ENCODE results near the gene MYLK. TPM values are rescaled to one million over a fixed set of nuclear protein-coding genes. Genes with fewer than 3 reads are reported as not detected.

MYLK gene
- total RNA-seq, 1 donor from 2014 or later, result 24.3 TPM

DNA sequence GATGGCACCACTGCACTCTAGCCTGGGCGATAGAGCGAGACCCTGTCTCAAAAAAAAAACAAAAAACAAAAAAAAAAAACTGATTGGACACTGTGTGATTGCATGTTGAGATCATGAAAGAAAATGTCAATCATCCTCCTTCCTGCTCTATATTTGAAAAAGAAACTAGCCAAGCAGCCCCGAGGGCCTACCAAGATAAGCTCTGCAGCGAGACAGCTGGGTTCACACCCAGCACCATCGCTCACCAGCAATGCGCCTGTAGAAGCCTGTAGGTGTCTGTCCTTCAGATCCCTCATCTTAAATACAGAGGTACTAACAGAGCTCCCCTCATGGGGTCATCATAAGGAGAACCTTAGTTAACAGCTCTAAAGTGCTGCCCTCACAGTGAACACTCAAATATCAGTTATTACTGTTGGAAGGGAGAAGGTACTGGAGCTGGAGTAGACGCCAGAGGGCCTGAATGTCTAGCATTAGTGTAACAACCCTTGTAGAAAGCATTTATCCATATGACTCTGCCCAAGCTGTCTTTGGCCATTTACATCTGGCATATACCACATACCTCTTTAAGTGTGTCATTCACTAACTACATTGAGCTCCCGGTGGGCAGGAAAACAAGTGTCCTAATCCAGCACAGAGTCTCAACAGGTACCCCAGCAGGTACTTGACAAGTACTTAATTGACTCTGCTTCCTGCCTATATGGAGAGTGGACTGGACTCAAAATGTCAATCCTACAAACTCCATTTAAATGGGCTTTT is 22.9 kb downstream of the MYLK start:
- peaks cover 7% of the 10 kb centered on the region for H3K9me3 Mint-ChIP-seq (ENCODE audit: unreplicated experiment)
- no peaks in the 10 kb centered on the region for H3K27me3 Mint-ChIP-seq (ENCODE audit: unreplicated experiment)
- H3K27ac Mint-ChIP-seq (ENCODE audit: unreplicated experiment), result no peak overlapping the region
- TF ChIP-seq, protein P1, sequence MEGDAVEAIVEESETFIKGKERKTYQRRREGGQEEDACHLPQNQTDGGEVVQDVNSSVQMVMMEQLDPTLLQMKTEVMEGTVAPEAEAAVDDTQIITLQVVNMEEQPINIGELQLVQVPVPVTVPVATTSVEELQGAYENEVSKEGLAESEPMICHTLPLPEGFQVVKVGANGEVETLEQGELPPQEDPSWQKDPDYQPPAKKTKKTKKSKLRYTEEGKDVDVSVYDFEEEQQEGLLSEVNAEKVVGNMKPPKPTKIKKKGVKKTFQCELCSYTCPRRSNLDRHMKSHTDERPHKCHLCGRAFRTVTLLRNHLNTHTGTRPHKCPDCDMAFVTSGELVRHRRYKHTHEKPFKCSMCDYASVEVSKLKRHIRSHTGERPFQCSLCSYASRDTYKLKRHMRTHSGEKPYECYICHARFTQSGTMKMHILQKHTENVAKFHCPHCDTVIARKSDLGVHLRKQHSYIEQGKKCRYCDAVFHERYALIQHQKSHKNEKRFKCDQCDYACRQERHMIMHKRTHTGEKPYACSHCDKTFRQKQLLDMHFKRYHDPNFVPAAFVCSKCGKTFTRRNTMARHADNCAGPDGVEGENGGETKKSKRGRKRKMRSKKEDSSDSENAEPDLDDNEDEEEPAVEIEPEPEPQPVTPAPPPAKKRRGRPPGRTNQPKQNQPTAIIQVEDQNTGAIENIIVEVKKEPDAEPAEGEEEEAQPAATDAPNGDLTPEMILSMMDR (IDR thresholded peaks at IDR 0.05), result no peak
- no peak overlapping the region for H3K4me3 Mint-ChIP-seq (ENCODE audit: unreplicated experiment)
- DNase-seq (ENCODE audit: extremely low spot score, unreplicated experiment), result no peak
- peaks cover 20% of the 10 kb centered on the region for H3K4me1 Mint-ChIP-seq (ENCODE audit: unreplicated experiment)
- H3K36me3 Mint-ChIP-seq (ENCODE audit: unreplicated experiment), result no peaks in the 10 kb centered on the region

DNA sequence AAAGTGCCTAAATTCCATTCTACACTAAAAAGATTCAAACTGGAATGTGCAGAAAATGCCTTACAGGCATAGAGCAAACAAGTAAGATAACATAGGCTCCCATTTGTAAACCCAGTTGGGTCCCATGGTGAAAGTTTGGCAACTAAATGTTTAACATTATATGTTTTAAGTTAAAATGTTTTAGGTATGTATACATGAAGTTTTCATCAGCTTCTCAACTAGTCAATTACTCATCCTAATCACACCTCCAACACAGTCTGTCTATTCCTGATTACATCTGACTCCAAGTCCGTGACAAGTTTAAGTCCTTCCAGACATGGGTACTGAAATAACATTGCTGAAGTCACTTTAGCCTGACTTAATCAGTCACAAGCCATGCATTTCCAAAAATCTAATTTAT is 25.0 kb downstream of the MYLK start:
- Mint-ChIP-seq H3K36me3 (ENCODE audit: unreplicated experiment) (peaks cover 2% of the 10 kb centered on the region), H3K27me3 (ENCODE audit: unreplicated experiment) (no peaks in the 10 kb centered on the region), H3K4me1 (ENCODE audit: unreplicated experiment) (peaks cover 20% of the 10 kb centered on the region), H3K27ac (ENCODE audit: unreplicated experiment) (peak overlapping the region; percentile 40), H3K4me3 (ENCODE audit: unreplicated experiment) (no peak overlapping the region), H3K9me3 (ENCODE audit: unreplicated experiment) (peaks cover 15% of the 10 kb centered on the region)
- TF ChIP-seq, protein P1 (IDR thresholded peaks at IDR 0.05), result no peak
- no peak for DNase-seq (ENCODE audit: extremely low spot score, unreplicated experiment)

DNA sequence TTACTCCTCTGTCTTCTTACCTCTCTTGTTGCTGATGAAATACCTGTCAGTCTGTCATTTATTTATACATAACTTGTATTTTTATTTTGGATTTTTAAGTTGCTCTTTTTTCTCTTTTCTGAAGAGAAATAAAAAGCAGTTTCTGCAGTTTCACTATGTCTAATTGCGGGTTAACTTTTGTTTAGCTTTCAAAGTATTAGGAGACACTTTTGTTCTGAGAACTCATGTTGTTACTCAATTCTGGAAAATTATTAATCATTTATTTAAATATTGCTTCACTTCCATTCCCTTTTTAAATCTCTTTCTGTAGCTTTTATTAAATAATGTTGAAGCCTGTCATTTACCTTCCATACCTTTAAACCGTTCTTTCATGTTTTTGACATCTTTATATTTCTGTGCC is 29.2 kb downstream of the MYLK start:
- Mint-ChIP-seq H3K4me3 (ENCODE audit: unreplicated experiment) (no peak overlapping the region), H3K4me1 (ENCODE audit: unreplicated experiment) (peaks cover 15% of the 10 kb centered on the region), H3K27me3 (ENCODE audit: unreplicated experiment) (no peaks in the 10 kb centered on the region), H3K36me3 (ENCODE audit: unreplicated experiment) (peaks cover 2% of the 10 kb centered on the region), H3K27ac (ENCODE audit: unreplicated experiment) (no peak overlapping the region), H3K9me3 (ENCODE audit: unreplicated experiment) (peaks cover 9% of the 10 kb centered on the region)
- no peak for DNase-seq (ENCODE audit: extremely low spot score, unreplicated experiment)
- TF ChIP-seq, protein P1 (IDR thresholded peaks at IDR 0.05), result no peak

DNA sequence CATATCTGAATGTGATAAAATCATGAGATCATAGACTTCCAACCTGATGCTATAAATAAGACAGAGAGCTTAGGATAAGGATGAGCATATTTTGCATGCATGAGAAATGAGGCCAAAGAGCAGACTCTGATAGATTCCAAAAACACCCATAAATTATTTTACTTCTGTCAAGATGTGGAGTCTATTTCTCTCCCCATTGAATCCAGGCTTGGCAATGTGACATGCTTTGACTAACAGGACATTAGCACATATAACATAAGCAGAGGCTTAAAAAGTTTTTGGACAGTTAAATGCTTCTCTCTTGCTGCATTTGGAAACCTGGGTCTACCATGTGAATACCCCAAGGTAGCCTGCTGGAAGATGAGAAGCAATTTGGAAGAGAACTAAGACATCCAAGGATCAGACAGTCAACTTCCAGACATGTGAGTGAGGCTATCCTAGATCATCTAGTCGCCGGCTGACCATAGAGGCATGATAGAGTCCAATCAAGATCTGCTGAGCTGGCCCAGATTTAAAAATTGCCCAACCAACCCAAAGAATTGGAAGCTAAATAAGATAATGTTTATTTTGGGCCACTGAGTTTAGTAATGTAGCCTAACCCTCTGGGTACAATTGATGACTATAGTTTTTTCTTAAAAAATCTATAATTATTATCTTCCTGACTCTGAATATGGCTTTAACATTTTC is 30.3 kb downstream of the MYLK start:
- Mint-ChIP-seq H3K36me3 (ENCODE audit: unreplicated experiment) (peaks cover 2% of the 10 kb centered on the region), H3K27ac (ENCODE audit: unreplicated experiment) (no peak overlapping the region), H3K9me3 (ENCODE audit: unreplicated experiment) (peaks cover 15% of the 10 kb centered on the region)

GRCh38 chr3:123847209-123847608 is 36.9 kb downstream of the MYLK start:
- Mint-ChIP-seq H3K4me3 (ENCODE audit: unreplicated experiment) (no peak overlapping the region), H3K9me3 (ENCODE audit: unreplicated experiment) (peaks cover 24% of the 10 kb centered on the region), H3K4me1 (ENCODE audit: unreplicated experiment) (no peaks in the 10 kb centered on the region), H3K27me3 (ENCODE audit: unreplicated experiment) (no peaks in the 10 kb centered on the region), H3K27ac (ENCODE audit: unreplicated experiment) (no peak overlapping the region), H3K36me3 (ENCODE audit: unreplicated experiment) (peaks cover 1% of the 10 kb centered on the region)
- TF ChIP-seq, protein P1 (IDR thresholded peaks at IDR 0.05), result no peak
- no peak for DNase-seq (ENCODE audit: extremely low spot score, unreplicated experiment)

More for the DNA sequence above, 30.3 kb downstream of the MYLK start:
- no peak for DNase-seq (ENCODE audit: extremely low spot score, unreplicated experiment)
- TF ChIP-seq, protein P1 (IDR thresholded peaks at IDR 0.05), result no peak
- no peak overlapping the region for H3K4me3 Mint-ChIP-seq (ENCODE audit: unreplicated experiment)
- H3K4me1 Mint-ChIP-seq (ENCODE audit: unreplicated experiment), result peaks cover 8% of the 10 kb centered on the region
- no peaks in the 10 kb centered on the region for H3K27me3 Mint-ChIP-seq (ENCODE audit: unreplicated experiment)
